HG02870 (cell line): Measurements from ENCODE around the gene TNFRSF8.

Experiments used
- ATAC-seq: cut with Tn5 transposase; IDR thresholded peaks from one replicate; pipeline ENCODE4 v1.9.1; 2021; ENCODE audit warnings: mild to moderate bottlenecking, moderate library complexity; ENCODE audit not compliant: unreplicated experiment

TNFRSF8 gene

GRCh38 chr1:12185918-12186678 is 123.0 kb downstream of the TNFRSF8 start:
- no peak for ATAC-seq

DNA sequence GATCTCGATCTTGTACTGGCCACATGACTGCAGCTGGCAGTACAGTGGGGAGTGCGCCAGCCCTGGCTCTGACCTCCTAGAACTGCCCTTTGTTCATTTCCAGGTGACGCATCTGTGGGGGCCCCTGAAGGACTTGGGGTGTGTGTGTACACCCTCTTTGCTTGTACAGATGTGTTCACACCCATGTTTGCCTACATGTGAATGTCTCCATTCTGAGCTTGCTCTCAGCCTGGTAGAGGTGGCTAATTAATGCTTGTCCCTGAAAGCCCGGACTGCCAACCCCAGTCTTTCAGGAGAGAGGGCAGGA is 123.5 kb downstream of the TNFRSF8 start:
- no peak for ATAC-seq

GRCh38 chr1:12188115-12188514 is 125.0 kb downstream of the TNFRSF8 start:
- ATAC-seq = no peak

DNA sequence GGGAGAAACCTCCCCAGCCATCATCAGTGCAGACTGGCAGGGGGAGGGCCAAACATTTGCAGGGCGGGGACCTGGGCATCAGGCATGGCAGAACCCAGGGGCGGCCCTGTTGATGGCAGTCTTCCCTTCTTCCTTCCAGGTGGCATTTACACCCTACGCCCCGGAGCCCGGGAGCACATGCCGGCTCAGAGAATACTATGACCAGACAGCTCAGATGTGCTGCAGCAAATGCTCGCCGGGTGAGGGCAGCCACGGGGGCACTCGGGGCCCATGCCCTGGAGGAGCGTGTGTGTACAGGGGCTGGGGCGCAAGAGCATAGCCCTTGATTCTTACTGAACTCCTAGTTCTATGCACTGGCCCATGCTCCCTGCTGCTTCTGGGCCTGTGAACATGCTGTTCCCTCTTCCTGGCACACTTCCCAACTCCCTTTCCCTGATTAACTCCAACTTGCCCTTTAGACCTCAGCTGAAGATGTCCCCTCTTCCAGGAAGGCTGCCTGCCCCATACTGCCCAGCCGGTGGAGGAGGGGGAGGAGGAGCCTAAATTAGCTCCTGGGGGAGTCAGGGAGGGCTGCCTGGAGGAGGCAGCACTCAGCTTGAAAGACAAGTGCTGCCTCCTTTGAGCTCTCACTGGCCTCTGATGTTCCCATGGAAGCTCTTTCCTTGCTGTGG is 125.7 kb downstream of the TNFRSF8 start:
- ATAC-seq = no peak

GRCh38 chr1:12189328-12189682 is 126.2 kb downstream of the TNFRSF8 start:
- no peak for ATAC-seq

DNA sequence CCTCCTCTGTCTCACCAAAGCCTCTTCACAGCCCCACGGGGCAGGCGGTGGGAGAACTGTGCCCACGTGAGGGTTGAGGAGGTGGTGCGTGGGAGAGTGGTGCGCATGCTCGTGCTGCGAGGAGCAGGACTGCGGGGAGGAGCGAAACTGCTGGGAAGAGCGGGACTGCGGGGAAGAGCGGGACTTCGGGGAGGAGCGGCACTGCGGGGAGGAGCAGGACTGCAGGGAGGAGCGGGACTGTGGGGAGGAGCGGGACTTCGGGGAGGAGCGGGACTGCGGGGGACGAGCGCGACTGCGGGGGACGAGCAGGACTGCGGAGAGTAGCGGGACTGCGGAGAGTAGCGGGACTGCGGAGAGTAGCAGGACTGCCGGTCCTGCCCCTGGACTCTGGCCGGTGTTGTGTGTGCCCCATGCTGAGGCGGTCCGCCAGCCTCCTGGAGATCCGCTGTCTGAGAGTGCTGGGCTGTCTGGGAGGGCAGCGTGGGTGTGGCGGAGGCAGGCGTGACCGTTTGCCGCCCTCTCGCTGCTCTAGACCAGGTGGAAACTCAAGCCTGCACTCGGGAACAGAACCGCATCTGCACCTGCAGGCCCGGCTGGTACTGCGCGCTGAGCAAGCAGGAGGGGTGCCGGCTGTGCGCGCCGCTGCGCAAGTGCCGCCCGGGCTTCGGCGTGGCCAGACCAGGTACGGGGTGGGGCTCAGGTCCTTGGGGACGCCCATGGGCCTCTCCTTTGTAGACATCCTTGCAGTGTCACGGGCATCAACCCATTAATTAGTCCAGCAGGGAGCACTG is 128.3 kb downstream of the TNFRSF8 start:
- no peak for ATAC-seq
